GM18909 (cell line): ENCODE results near the gene MXRA8.

Experiments used
- ATAC-seq: cut with Tn5 transposase; IDR thresholded peaks from one replicate; pipeline ENCODE4 v1.9.1; 2021; ENCODE audit warnings: mild to moderate bottlenecking; ENCODE audit not compliant: unreplicated experiment, poor library complexity

Gene MXRA8

GRCh38 chr1:1351511-1352427, 6.6 kb downstream of the MXRA8 start:
- ATAC-seq, result no peak

- ATAC-seq, result peak; percentile 61
These were observed 8.9 kb downstream of the MXRA8 start, which contains the start of gene DVL1 for GRCh38 chr1:1349256-1350012. Gene DVL1, minus strand, starts transcription at chr1:1349418. Its CDS starts 353 bp downstream, at chr1:1349065.

- peak; percentile 30 for ATAC-seq
These were observed 9.7 kb downstream of the MXRA8 start for GRCh38 chr1:1348420-1349255.

GRCh38 chr1:1347663-1348419, 10.5 kb downstream of the MXRA8 start:
- no peak for ATAC-seq

- no peak for ATAC-seq
These were observed 11.2 kb downstream of the MXRA8 start for GRCh38 chr1:1347026-1347595.

GRCh38 chr1:1346501-1346890, 11.9 kb downstream of the MXRA8 start:
- no peak for ATAC-seq

- no peak for ATAC-seq
These were observed 12.4 kb downstream of the MXRA8 start for GRCh38 chr1:1345860-1346500.

GRCh38 chr1:1345384-1345783, 13.0 kb downstream of the MXRA8 start:
- no peak for ATAC-seq

- ATAC-seq, result no peak
These were observed 13.5 kb downstream of the MXRA8 start for GRCh38 chr1:1344655-1345361.

GRCh38 chr1:1343811-1344421, 14.4 kb downstream of the MXRA8 start:
- ATAC-seq, result no peak

GRCh38 chr1:1342584-1343115, 15.7 kb downstream of the MXRA8 start:
- ATAC-seq, result no peak

- no peak for ATAC-seq
These were observed 16.2 kb downstream of the MXRA8 start for GRCh38 chr1:1342061-1342562.

GRCh38 chr1:1341549-1342021, 16.8 kb downstream of the MXRA8 start:
- ATAC-seq, result no peak

GRCh38 chr1:1340791-1341548, 17.4 kb downstream of the MXRA8 start:
- ATAC-seq, result no peak

- no peak for ATAC-seq
These were observed 18.2 kb downstream of the MXRA8 start for GRCh38 chr1:1340185-1340584.

- ATAC-seq, result no peak
These were observed 20.1 kb downstream of the MXRA8 start for GRCh38 chr1:1338278-1338677.

GRCh38 chr1:1337793-1338147, 20.6 kb downstream of the MXRA8 start:
- ATAC-seq, result no peak
